GM21619 (cell line): ENCODE data around the gene LRRC19.

Source experiments
- ATAC-seq: cut with Tn5 transposase; IDR thresholded peaks from one replicate; pipeline ENCODE4 v1.9.1; 2021; ENCODE audit not compliant: unreplicated experiment

Gene LRRC19

DNA sequence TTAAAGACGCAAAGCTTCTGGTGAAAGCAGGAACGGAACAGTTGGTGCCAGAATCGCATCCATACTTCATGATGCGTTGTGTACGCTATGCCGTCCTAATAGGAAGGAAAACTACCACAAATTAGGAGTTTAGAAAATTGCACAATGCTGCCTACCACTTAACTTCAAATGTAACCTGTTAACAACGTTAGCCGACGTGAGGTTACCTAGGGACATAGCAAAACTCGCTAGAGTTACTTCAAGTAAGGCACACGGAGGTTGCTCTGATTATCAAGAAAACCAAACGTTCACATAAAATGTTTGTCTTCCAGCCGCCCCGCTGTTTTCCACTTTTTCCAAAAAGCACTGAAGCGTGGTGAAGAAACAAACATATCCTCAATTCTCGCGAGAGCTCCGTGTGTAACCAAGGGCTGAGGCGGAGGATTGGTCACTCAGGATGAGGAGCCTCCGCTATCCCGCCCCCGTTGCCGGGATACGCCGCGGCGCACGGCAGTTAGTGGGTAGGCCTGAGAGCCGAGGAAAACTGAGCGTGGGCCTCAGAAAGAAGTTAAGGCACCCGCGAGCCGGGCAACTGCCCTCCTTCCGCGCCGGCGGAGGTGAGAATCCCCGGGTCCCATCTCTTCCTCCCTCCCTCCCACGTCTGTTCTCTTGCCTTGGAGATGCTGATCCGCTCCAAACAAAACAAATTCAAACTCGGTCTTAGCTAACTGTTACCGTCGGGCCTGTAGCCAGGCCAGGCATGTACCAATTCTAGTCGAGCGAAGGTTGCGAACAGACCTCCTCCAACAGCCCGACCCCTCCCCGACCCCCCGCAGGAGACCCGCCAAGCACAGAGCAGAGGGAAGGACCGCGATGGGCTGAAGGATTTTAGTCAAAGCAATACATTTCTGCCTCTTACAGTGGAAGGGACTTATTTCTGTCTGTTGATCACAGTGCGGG lies 49.3 kb downstream of the LRRC19 start, which contains the start of gene IFT74:
Gene IFT74 (plus strand): TSS at position 492 of the 939 bp plus-strand sequence. CDS start 5,556 bp downstream, outside the sequence.
- ATAC-seq, result peak; percentile 100

DNA sequence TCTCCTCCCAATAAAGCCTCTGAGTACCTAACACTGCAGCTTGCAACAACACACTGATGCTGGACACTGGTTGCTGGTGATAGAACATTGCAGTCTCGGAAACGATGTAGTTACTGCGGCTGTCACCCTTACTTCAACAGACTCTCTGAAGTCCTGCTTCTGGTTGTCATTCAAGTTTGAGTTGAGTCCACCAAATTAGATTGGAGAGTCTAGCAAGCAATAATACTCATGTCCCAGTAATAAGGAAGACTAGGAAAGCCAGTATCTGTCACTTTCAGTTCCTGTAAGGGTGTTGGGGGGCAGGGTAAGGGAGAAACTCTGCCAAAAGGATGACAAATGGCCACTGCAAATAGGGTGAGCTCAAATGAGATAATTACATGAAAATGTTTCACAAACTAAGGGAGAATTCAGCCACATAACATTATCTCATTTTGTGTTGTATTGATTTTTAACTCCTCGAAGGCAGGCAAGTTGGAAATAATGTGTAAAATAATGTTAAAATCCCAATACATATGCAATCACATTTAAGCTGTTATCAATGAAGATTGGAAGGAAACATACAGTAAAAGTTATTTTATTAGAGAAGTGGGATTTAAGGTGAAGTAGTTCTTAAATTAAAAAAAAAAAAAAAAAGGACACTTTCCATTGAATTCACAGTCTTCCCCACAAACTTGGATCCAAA lies 50.1 kb downstream of the LRRC19 start:
- ATAC-seq, result no peak

DNA sequence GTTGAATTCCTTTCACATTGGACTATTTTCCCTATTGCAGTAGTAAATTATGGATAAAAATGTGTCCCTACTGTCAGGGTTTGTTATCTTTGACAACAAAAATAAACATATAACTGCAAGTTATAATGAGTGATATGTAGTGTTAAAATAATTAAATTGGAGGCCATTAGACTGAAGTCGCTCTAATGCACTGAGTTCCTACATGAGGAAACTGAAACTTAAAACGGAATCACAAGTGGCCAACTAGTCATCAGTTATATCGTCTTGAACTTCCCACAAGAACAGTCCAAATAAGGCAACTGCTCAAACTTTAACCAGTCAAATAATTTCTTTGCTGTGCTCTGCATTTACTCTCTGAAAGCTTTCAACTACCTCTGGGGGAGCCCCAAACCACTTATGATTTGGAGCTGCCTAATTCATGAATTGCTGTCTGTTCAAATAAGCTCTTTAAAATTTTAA lies 51.4 kb downstream of the LRRC19 start:
- ATAC-seq, result no peak

DNA sequence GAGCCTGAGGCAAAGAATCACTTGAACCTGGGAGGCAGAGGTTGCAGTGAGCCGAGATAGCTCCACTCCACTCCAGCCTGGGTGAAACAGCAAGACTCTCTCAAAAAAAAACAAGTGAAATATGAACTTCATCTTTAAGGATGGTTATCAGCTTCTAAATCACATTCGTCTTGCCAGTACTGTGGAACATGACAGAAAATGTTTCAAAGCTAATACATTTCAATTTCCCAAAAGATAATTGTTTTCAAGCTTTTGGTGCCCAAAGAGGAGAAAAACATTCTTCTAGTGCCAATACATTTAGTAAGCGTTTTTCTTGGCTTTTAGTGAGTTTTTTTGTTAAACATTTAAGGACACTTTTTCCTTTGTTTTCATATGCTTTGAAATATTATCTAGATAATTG lies 53.7 kb downstream of the LRRC19 start:
- no peak for ATAC-seq

DNA sequence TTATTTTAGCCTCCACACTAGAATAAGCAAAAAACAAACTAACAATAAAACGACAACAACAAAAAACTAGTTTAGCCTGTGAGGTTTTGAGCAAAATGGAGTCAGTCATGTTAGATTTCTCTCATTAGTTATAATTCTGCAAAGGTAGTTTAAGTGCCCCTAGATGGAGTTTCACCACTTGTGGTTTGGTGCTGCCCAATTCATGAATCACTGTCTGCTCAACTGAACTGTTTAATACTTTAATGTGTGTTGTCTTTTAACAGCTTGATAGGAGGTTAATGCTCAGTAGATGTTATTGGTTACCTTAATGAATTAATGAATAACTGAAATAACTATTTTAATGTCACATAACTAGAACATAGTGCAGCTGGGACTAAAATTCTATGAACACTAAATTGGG lies 55.0 kb downstream of the LRRC19 start:
- ATAC-seq, result no peak

DNA sequence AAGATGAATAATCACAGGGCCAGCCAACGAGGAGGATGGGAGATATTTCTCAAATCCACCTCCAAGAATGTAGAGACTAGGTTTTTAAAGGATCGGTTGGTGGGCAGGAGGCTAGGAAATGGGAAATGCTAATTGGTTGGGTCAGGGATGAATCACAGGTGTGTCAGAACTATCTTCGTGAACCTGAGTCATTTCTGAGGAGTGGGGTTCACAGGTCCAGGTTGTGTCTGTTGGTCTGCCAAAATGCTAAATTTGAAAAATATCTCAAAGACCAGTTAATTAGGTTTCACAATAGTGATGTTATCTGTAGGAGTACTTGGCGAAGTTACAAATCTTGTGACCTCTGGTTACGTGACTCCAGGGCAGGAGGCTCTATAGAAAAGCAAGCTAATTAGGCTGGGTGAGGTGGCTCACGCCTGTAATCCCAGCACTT lies 55.8 kb downstream of the LRRC19 start:
- no peak for ATAC-seq

DNA sequence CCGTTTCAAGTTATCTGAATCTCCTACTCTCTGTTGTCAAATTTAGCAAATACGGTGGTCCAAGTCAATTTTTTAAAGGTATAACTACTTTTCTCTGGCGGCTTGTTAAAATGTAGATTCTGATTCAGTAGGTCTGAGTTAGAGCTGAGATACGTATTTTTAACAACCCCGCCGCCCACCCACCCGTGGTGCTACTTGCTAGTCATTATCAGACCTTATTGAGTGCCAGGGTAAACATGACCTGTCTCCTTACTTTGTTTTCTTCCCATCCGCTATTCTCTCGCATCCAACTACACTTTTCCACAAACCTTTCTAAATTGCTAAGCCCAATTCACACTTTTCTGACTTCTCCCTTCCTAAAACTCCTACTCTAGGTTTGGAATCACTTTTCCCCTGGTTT lies 57.7 kb downstream of the LRRC19 start:
- ATAC-seq, result no peak

DNA sequence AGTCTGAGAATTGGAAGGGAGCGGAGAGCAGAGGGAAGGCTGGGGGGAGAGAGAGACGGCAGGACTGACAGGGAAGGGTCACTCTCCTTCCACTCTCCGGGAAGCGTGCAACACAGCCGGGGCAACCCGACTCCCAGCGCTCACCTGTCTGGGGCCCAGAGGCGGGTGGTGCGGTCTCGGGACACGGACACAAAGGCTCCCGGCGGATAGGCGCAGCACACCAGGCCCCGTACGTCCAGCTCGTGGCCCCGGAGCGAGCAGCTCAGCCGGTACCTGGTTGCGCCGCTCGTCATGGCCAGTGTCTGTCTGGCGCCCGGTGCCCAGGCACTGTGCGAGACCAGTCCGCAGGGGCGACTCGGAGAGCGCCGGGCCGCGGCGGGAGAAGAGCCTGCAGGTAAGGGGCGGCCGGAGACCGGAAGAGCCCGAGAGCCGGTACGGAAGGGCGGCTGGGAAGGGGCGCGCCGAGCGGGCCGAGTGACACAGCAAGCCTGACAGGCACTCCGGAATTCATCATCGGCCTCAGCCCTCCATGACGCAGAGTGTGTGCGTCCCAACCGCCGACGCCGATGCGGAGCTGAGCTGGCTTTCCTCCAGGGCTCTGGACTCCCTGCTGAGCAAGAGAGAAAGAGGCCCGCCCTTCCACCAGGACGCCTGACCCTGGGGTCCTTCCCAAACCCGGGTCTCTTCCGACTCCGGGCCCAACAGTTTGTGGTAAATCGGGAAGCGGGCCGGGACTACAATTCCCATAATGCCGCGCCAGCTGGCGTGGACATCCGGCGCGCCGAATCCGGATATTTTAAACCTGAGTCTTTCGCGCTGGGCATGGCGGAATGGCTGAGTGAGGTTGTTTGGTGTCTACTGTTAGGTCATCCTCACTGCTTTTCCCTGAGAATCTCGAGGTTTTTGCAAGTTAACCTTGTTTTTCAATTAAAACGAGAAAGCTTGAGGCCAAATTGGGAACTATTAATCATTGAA lies 58.4 kb downstream of the LRRC19 start, which contains the start of gene PLAA:
Gene PLAA (minus strand): TSS at position 490 of the 975 bp plus-strand sequence. CDS start 197 bp downstream, at position 293.
- ATAC-seq, result peak; percentile 99

DNA sequence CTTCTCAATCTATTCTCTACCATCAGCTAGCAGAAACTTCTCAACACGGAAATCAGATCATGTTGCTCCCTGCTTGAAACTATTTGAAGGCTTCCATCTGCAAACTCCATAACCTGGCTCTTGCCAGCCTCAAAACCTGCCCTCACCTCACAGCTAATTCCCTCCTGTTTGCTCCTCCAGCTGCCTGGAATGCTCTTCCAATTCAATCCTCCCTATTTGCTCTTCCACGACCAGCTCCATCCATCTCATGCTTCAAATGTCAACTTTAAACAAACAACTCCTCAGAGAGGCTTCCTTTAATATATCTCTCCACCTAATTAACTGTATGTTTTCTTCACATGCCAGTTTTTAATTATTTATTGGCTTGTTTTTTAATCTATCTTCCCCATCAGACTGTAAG lies 59.9 kb downstream of the LRRC19 start:
- no peak for ATAC-seq
